LNCaP clone FGC (cell line): Measurements from ENCODE around the gene PDE6H.

Experiments
- DNase-seq: peaks from one replicate; pipeline ENCODE4 v3.0.0-alpha.2; 2011; ENCODE audit warnings: low read depth
- H3K4me3 ChIP-seq: 2 replicates; pipeline ENCODE4 v1.5.1; 2011; ENCODE audit warnings: mild to moderate bottlenecking, low read depth, low read length, control low read depth
- TF ChIP-seq, protein P1 (sequence below): IDR thresholded peaks from 2 replicates; pipeline ENCODE4 v1.5.1; 2012; ENCODE audit warnings: mild to moderate bottlenecking; ENCODE audit not compliant: control insufficient read depth, insufficient read depth; ENCODE audit errors: extremely low read depth

Gene PDE6H

DNA sequence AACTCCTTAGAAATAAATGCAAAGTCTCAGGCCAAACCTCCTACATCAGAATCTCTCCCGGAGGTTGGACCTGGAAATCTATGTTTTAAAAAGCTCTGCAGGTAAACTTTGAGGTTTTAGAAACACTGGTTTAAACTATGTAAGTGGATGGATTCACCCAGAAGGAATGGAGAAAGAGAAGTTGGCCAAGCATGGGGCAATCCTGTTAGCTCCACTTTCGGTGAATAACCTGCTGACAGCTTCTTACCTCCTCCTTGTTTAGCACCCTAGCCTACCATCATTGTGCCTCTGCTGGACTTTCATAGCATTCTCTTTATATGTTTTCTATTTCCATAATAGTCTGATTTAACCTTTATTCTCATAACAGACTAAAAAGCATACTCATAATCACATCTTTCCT, 8.4 kb upstream of the PDE6H start:
- H3K4me3 ChIP-seq = no peak overlapping the region
- TF ChIP-seq, protein P1, sequence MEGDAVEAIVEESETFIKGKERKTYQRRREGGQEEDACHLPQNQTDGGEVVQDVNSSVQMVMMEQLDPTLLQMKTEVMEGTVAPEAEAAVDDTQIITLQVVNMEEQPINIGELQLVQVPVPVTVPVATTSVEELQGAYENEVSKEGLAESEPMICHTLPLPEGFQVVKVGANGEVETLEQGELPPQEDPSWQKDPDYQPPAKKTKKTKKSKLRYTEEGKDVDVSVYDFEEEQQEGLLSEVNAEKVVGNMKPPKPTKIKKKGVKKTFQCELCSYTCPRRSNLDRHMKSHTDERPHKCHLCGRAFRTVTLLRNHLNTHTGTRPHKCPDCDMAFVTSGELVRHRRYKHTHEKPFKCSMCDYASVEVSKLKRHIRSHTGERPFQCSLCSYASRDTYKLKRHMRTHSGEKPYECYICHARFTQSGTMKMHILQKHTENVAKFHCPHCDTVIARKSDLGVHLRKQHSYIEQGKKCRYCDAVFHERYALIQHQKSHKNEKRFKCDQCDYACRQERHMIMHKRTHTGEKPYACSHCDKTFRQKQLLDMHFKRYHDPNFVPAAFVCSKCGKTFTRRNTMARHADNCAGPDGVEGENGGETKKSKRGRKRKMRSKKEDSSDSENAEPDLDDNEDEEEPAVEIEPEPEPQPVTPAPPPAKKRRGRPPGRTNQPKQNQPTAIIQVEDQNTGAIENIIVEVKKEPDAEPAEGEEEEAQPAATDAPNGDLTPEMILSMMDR = no peak
- no peak for DNase-seq

DNA sequence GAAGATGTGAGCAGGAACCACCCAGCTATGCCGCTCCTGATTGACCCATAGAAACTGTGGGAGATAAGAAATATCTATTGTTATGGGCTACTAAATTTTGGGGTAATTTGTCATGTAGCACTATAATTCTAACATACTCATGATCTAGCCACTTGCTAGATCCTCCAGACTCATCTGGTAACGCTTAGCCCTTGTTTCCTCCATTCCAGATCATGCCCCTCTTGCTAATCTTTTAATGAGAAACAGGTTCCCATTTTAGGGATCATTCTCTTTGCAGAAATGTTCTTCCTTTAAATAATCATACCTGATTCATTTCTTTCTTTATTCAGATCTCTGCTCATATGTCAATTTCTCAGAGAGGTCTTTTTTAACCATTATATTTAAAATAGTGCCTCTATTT, 7.6 kb upstream of the PDE6H start:
- H3K4me3 ChIP-seq = no peak overlapping the region
- DNase-seq = no peak
- TF ChIP-seq, protein P1 = no peak

DNA sequence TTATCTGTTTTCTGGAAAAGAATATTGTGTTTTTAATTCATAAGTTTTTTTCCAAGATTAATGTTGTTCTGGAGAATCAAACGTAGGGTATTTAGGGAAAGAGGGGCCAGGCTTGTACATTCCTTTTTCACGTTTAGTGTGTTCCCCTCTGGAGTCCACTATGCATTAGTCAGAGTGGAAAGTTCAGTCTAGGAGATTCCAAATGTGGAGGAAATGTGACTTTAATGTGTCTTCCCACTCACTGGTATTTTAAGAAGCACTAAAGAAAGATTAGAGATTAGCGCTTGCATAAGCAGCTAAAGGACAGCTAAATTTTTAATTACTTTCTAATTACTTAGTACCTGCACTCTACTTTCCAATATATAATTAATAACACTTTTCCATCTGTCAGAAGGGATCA, 4.4 kb upstream of the PDE6H start:
- H3K4me3 ChIP-seq = no peak overlapping the region
- no peak for DNase-seq
- TF ChIP-seq, protein P1 = no peak

- TF ChIP-seq, protein P1 = no peak
- H3K4me3 ChIP-seq = no peak overlapping the region
- no peak for DNase-seq
These were observed 2.4 kb upstream of the PDE6H start for GRCh38 chr12:14970473-14970872.

GRCh38 chr12:14974633-14975032, 1.8 kb downstream of the PDE6H start:
- no peak overlapping the region for H3K4me3 ChIP-seq
- DNase-seq = no peak
- TF ChIP-seq, protein P1 = no peak

DNA sequence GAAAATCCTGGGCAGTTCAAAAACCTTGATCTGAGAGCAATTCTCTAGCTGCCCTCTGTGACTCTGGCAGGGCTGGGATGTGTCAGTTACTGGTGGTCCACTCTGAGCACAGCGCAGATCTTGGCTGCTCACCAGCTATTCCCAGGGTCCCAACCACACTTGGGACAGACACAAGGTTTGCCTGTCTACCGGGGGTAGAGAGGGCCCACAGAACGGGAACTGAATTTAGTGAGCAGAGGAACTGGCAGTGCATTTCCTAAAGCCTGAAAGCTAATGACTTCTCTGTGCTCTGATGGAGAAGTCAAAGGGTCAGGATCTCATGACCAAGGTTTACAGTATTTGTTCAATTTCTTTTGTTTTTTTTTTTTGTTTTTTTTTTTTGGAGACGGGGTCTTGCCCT, 2.6 kb downstream of the PDE6H start:
- no peak overlapping the region for H3K4me3 ChIP-seq
- TF ChIP-seq, protein P1 = no peak
- no peak for DNase-seq

- H3K4me3 ChIP-seq = no peak overlapping the region
- no peak for DNase-seq
- TF ChIP-seq, protein P1 = no peak
These were observed 3.8 kb downstream of the PDE6H start for GRCh38 chr12:14976658-14977057.
